OCI-LY3 (cell line): ENCODE results near the gene MYBPC2.

ENCODE experiments used
- H2AFZ ChIP-seq: fragments of 200-600, 300-600 bp; shearing (Covaris generic); 2 replicates; pipeline ENCODE4 v1.6.0; 2014; ENCODE audit warnings: antibody characterized with exemption, low read depth, low read length
- H3K27ac ChIP-seq: fragments of 200-600, 300-600 bp; sonication (generic); 2 replicates; pipeline ENCODE4 v1.5.1; 2014; ENCODE audit warnings: mild to moderate bottlenecking, low read length, moderate library complexity, mixed read lengths
- H3K27me3 ChIP-seq: fragments of 200-600, 300-600 bp; sonication (generic); 2 replicates; pipeline ENCODE4 v1.6.1; 2014; ENCODE audit warnings: low read depth, low read length, mixed read lengths
- H3K36me3 ChIP-seq: fragments of 200-600, 300-600 bp; sonication (generic); replicated peaks from 2 replicates; pipeline ENCODE3; 2014; ENCODE audit warnings: low read depth, low read length, mixed read lengths
- H3K4me1 ChIP-seq: fragments of 300-600, 200-600 bp; sonication (generic); 2 replicates; pipeline ENCODE4 v1.6.1; 2014; ENCODE audit warnings: low read length, mixed read lengths
- H3K4me2 ChIP-seq: fragments of 200-600, 300-600 bp; sonication (generic); 2 replicates; pipeline ENCODE4 v1.6.1; 2014; ENCODE audit warnings: low read length, mixed read lengths
- H3K4me3 ChIP-seq: fragments of 300-600, 200-600 bp; sonication (generic); 2 replicates; pipeline ENCODE4 v1.5.1; 2014; ENCODE audit warnings: antibody characterized with exemption, mild to moderate bottlenecking, low read length, moderate library complexity
- H3K79me2 ChIP-seq: fragments of 300-600, 200-600 bp; shearing (Covaris generic); 2 replicates; pipeline ENCODE4 v1.6.1; 2014; ENCODE audit warnings: mild to moderate bottlenecking, low read length, mixed read lengths
- H3K9ac ChIP-seq: fragments of 300-600, 200-600 bp; shearing (Covaris generic); 2 replicates; pipeline ENCODE4 v1.6.0; 2014; ENCODE audit warnings: mild to moderate bottlenecking, low read length, moderate library complexity
- H3K9me3 ChIP-seq: fragments of 200-600, 300-600 bp; shearing (Covaris generic); 2 replicates; pipeline ENCODE4 v1.6.1; 2014; ENCODE audit warnings: low read length, mixed read lengths; ENCODE audit not compliant: insufficient read depth
- H4K20me1 ChIP-seq: fragments of 200-600, 300-600 bp; sonication (generic); 2 replicates; pipeline ENCODE4 v1.6.1; 2016; ENCODE audit warnings: low read length, mixed read lengths; ENCODE audit not compliant: insufficient read depth
- CTCF ChIP-seq: fragments of 200-600, 300-600 bp; sonication (generic); IDR thresholded peaks from 2 replicates; pipeline ENCODE4 v1.5.1; 2014; ENCODE audit warnings: antibody characterized with exemption, low read length, low read depth
- EZH2phosphoT487 ChIP-seq: fragments of 200-600 bp; shearing (Covaris generic); IDR thresholded peaks from 2 replicates; pipeline ENCODE4 v1.6.1; 2018; ENCODE audit warnings: antibody characterized with exemption, mixed run types, low read depth

The MYBPC2 gene

DNA sequence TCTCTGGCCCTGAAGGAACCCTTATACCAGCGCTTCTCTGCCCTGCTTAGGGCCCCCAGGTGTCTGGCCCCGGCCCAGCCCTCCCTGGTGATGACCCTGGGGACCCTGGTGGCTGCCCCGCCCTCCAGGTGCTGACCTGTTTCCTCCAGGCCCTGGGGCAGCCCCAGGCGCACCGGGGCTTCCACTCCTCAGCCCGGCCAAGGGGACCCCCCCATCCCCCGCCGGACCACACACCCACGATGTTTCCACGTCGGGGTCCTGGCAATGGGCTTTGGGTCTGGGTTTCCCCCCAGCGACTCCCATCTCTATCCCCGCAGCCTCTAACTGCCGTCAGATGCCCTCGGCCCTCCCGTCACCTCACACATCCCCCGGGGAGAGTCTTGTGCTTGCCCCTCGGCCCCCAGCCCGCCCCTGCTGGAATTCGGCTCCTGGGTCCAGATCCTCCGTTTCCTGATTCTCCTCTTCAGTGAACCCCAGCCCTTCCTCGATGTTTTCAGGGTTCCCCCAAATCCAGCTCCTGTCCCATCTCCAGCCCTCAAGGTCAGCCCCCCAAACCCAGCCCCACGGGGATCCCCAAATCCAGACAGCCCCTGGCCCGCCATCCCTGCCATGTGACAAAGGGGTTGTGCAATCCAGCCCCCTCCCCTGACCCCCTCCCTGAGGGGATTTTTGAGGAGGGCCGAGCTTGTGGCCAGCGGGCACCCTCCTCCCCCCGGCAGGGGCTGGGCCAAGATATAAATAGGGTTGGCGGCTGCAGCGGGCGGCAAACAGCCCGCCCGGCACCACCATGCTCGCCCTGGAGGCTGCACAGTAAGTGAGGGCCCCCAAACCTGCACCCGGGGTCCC is 14.3 kb upstream of the MYBPC2 start, which contains the start of gene SPIB:
SPIB (plus strand) TSS at position 763 of the 846 bp plus-strand sequence; CDS start at position 788, 25 bp downstream.
- Histone ChIP-seq H3K27ac (peak within 1 kb of the TSS; percentile 91), H3K4me3 (peak within 1 kb of the TSS; percentile 91), H2AFZ (no peak within 1 kb of the TSS), H3K27me3 (no peaks in the 10 kb centered on the region), H3K9ac (peak within 1 kb of the TSS; percentile 98), H3K9me3 (0 out of 2 replicates have a peak, but pooled peaks cover 3% of the 10 kb centered on the region), H3K4me1 (peaks cover 77% of the 10 kb centered on the region), H3K79me2 (peaks cover 47% of the 10 kb centered on the region), H3K36me3 (peaks cover 51% of the 10 kb centered on the region), H4K20me1 (peaks cover 30% of the 10 kb centered on the region), H3K4me2 (peak within 1 kb of the TSS; percentile 94)
- no peak for TF ChIP-seq EZH2phosphoT487
- TF ChIP-seq CTCF: no peak

- H3K9ac ChIP-seq: peak overlapping the region; percentile 98
- H3K4me2 ChIP-seq: peak overlapping the region; percentile 94
- peak overlapping the region; percentile 91 for H3K4me3 ChIP-seq
These were observed 13.6 kb upstream of the MYBPC2 start for GRCh38 chr19:50419022-50419579.

DNA sequence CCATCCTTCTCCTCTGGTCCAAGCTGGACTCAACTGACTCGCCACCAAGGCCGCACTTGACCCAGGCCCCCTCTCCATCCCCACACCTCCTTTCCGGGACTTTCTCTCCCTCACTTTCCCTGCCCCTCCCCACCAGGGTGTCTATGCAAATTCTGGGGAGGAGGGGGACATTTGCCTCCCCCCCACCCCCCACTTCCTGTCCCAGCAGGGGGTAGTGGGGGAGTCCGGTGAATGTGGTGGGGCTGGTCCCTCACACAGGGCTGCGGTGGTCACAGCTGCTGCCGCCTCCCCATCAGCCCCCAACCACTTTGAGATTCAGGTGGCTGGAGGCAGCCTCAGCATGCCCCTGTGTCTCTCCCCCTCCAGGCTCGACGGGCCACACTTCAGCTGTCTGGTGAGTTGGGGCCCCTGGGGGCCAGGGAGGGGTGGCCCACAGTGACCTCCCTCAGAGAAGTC is 13.1 kb upstream of the MYBPC2 start:
- Histone ChIP-seq H4K20me1 (peaks cover 39% of the 10 kb centered on the region), H3K4me3 (peak overlapping the region; percentile 91), H3K27me3 (no peaks in the 10 kb centered on the region), H3K27ac (peak overlapping the region; percentile 91), H3K36me3 (peaks cover 50% of the 10 kb centered on the region), H3K9me3 (0 out of 2 replicates have a peak, but pooled peaks cover 3% of the 10 kb centered on the region), H2AFZ (no peak overlapping the region), H3K4me2 (peak overlapping the region; percentile 94), H3K9ac (peak overlapping the region; percentile 98), H3K4me1 (peaks cover 73% of the 10 kb centered on the region), H3K79me2 (peaks cover 49% of the 10 kb centered on the region)
- TF ChIP-seq EZH2phosphoT487 (no peak), CTCF (no peak)

More at GRCh38 chr19:50419022-50419579, 13.6 kb upstream of the MYBPC2 start:
- TF ChIP-seq EZH2phosphoT487 (no peak), CTCF (no peak)
- H2AFZ ChIP-seq: no peak overlapping the region
- H3K79me2 ChIP-seq: peaks cover 49% of the 10 kb centered on the region
- H3K36me3 ChIP-seq: peaks cover 51% of the 10 kb centered on the region
- peaks cover 37% of the 10 kb centered on the region for H4K20me1 ChIP-seq
- no peaks in the 10 kb centered on the region for H3K27me3 ChIP-seq
- H3K9me3 ChIP-seq: 0 out of 2 replicates have a peak, but pooled peaks cover 3% of the 10 kb centered on the region
- peaks cover 78% of the 10 kb centered on the region for H3K4me1 ChIP-seq
- H3K27ac ChIP-seq: peak overlapping the region; percentile 91

- peak overlapping the region; percentile 91 for H3K27ac ChIP-seq
- H3K9me3 ChIP-seq: 0 out of 2 replicates have a peak, but pooled peaks cover 3% of the 10 kb centered on the region
- no peak overlapping the region for H2AFZ ChIP-seq
- TF ChIP-seq EZH2phosphoT487 (no peak), CTCF (no peak)
- peak overlapping the region; percentile 94 for H3K4me2 ChIP-seq
- H3K79me2 ChIP-seq: peaks cover 49% of the 10 kb centered on the region
- peaks cover 68% of the 10 kb centered on the region for H3K4me1 ChIP-seq
- peaks cover 39% of the 10 kb centered on the region for H4K20me1 ChIP-seq
- no peaks in the 10 kb centered on the region for H3K27me3 ChIP-seq
- peak overlapping the region; percentile 98 for H3K9ac ChIP-seq
- H3K36me3 ChIP-seq: peaks cover 52% of the 10 kb centered on the region
- peak overlapping the region; percentile 91 for H3K4me3 ChIP-seq
These were observed 12.6 kb upstream of the MYBPC2 start for GRCh38 chr19:50420127-50420526.
